Skeletal muscle tissue (tissue), 4 donors: ENCODE measurements around the gene CACNB3. TPM values are rescaled to one million over a fixed set of nuclear protein-coding genes. Genes with fewer than 3 reads are reported as not detected.
"Not testable (repeated sequence)": the region's sequence is repeated elsewhere in the genome, so short reads cannot be mapped to it uniquely, and the experiment has no call there.

Experiments used
- H3K27ac ChIP-seq: one replicate; pipeline ENCODE4 v1.7.0; 2013; ENCODE audit warnings: mild to moderate bottlenecking, low read depth, low read length, inconsistent platforms
- H3K27me3 ChIP-seq, 3 donors: one replicate each; pipeline ENCODE4 v1.7.0; 2013; ENCODE audit warnings: low read length in 3 of 3; ENCODE audit not compliant: control insufficient read depth in 3 of 3, insufficient read depth in 3 of 3
- H3K36me3 ChIP-seq, 3 donors: one replicate each; pipeline ENCODE4 v1.7.0; 2013; ENCODE audit warnings: low read length in 3 of 3; ENCODE audit not compliant: control insufficient read depth in 3 of 3, insufficient read depth in 3 of 3
- H3K4me1 ChIP-seq, 3 donors: one replicate each; pipeline ENCODE4 v1.7.0; 2013; ENCODE audit warnings: low read length in 3 of 3, mild to moderate bottlenecking in 3 of 3; ENCODE audit not compliant: control insufficient read depth in 3 of 3, insufficient read depth in 3 of 3
- H3K4me3 ChIP-seq, 3 donors: one replicate each; pipeline ENCODE4 v1.7.0; 2013; ENCODE audit warnings: low read length in 3 of 3
- H3K9ac ChIP-seq, 3 donors: one replicate each; pipeline ENCODE4 v1.7.0; 2013; ENCODE audit warnings: low read length in 3 of 3, mild to moderate bottlenecking in 3 of 3, moderate library complexity in 2 of 3, low read depth in 1 of 3
- H3K9me3 ChIP-seq, 3 donors: one replicate each; pipeline ENCODE4 v1.7.0; 2013; ENCODE audit warnings: low read length in 3 of 3; ENCODE audit not compliant: control insufficient read depth in 3 of 3
- total RNA-seq: library from RNA; depleted of rRNA; stranded (reverse); fragments of >200 nt; gene quantifications from one replicate; pipeline ENCODE4 v1.2.3, GENCODE V29; 2014
- donor health status: Osteomylitis.

Gene CACNB3
- total RNA-seq, 1 donor from 2014 or later, result 4.2 TPM

- H3K9ac ChIP-seq, result peak overlapping the region; percentile 60 to 83 (median 61)
- H3K4me3 ChIP-seq, result peak overlapping the region; percentile 76 to 85 (median 82)
- H3K9me3 ChIP-seq, result no peaks in the 10 kb centered on the region
- no peaks in the 10 kb centered on the region for H3K27me3 ChIP-seq
- peak overlapping the region; percentile 76 for H3K27ac ChIP-seq
- peaks cover 0 to 6% (median 0%) of the 10 kb centered on the region in 3 donors for H3K36me3 ChIP-seq
- peaks cover 15 to 26% (median 16%) of the 10 kb centered on the region in 3 donors for H3K4me1 ChIP-seq
Observed at GRCh38 chr12:48852734-48853688, 34.7 kb downstream of the CACNB3 start.

DNA sequence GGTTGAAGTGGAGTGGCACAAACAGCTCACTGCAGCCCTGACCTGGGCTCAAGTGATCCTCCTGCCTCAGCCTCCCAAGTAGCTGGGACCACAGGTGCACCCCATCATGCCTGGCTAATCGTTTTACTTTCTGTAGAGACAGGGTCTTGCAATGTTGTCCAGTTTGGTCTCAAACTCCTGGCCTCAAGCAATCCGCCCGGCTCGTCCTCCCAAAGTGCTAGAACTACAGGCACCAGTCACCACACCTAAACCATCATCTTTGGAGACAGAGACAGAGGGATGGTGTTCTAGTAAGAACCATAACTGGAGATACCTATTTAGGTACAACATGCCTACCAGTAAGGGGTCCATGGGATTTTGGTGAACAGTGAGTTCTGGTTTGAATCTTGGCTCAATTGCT, 36.2 kb downstream of the CACNB3 start:
- Histone ChIP-seq H3K27me3 (no peaks in the 10 kb centered on the region), H3K9ac (no peak overlapping the region), H3K4me1 (peaks cover 15 to 26% (median 16%) of the 10 kb centered on the region in 3 donors), H3K9me3 (no peaks in the 10 kb centered on the region), H3K4me3 (no peak overlapping the region), H3K36me3 (peaks cover 0 to 6% (median 0%) of the 10 kb centered on the region in 3 donors), H3K27ac (no peak overlapping the region)

DNA sequence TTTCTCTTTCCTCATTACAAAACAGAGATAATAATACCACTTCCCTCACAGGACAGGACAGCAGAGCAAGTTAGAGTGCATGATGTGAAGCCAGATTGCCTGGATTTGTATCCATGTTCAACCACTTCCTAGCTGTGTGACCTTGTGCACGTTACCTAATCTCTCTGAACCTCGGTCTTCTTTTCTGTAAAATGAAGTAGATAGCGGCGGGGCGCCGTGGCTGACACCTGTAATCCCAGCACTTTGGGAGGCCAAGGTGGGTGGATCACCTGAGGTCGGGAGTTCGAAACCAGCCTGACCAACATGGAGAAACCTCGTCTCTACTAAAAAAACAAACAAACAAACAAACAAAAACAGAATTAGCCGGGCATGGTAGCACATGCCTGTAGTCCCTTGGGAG, 36.6 kb downstream of the CACNB3 start:
- not testable (repeated sequence) for H3K9me3 ChIP-seq, H3K27ac ChIP-seq, H3K9ac ChIP-seq, H3K27me3 ChIP-seq, H3K4me3 ChIP-seq, H3K36me3 ChIP-seq
- H3K4me1 ChIP-seq, result peaks cover 15 to 22% (median 16%) of the 10 kb centered on the region in 3 donors

DNA sequence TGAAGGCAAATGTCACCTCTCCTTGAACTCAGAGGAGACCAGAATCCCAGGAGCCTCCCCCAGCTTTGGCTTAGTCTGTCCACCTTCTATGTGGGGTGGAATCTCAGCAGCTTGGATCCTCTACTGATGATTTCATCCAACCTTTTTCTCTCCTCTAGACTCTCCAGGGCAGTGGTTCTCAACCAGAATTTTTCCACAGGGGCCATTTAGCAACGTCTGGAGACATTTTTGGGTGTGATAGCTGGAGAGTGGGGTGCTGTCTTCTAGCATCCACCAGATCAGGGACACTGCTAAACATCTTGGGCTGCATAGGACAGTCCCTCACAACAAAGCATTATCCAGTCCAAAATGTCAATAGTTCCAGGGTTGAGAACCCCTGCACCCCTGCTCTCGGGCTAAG, 38.1 kb downstream of the CACNB3 start:
- Histone ChIP-seq H3K36me3 (no peaks in the 10 kb centered on the region), H3K4me1 (peaks cover 8 to 9% (median 9%) of the 10 kb centered on the region in 3 donors), H3K4me3 (no peak overlapping the region), H3K9ac (no peak overlapping the region), H3K27me3 (no peaks in the 10 kb centered on the region), H3K27ac (no peak overlapping the region), H3K9me3 (no peaks in the 10 kb centered on the region)

DNA sequence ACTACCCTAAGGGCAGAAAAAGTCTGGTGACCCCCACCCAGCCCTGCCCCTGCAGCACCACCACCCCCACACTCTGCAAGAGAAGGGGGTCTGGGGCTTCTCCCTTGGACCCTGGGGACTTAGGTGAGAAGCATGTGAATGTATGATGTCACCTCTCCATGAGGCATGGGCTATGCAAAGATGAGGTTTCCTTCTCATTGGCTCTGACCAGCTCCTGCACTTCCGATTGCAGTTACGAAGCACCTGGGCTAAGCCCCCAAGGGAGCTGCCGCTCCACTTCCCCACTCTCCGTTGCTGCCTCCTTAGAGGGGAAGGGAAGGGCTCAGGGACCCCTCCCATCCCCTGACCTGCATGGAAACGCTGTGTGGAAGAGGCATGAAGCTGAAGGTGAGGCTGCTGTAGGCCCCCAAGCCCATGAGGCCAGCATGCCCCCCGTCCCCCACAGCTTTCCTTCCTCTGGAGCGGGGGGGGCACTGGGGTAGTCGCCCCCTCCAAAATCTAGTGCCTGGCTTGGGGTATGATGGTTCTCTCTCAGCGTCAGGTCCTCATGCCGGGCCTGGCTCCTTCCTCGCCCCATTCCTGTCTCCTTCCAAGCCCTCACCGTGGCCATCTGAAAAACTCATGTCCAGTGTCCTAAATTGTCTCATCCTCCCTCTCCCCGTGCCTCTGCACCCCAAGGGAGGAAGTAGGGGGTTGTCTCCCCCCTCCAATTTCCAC, 39.1 kb downstream of the CACNB3 start:
- H3K9ac ChIP-seq, result no peak overlapping the region
- H3K27ac ChIP-seq, result no peak overlapping the region
- peaks cover under 1 to 7% (median 4%) of the 10 kb centered on the region in 3 donors for H3K27me3 ChIP-seq
- H3K4me3 ChIP-seq, result no peak overlapping the region
- peaks cover 6 to 8% (median 6%) of the 10 kb centered on the region in 3 donors for H3K4me1 ChIP-seq
- no peaks in the 10 kb centered on the region for H3K9me3 ChIP-seq
- no peaks in the 10 kb centered on the region for H3K36me3 ChIP-seq

- Histone ChIP-seq H3K4me3 (no peak overlapping the region), H3K9me3 (no peaks in the 10 kb centered on the region), H3K27ac (no peak overlapping the region), H3K4me1 (peaks cover under 1 to 2% (median under 1%) of the 10 kb centered on the region in 3 donors), H3K9ac (no peak overlapping the region), H3K27me3 (peaks cover 6 to 13% (median 7%) of the 10 kb centered on the region in 3 donors), H3K36me3 (no peaks in the 10 kb centered on the region)
Observed at GRCh38 chr12:48858043-48858442, 39.7 kb downstream of the CACNB3 start.

GRCh38 chr12:48859607-48860006, 41.3 kb downstream of the CACNB3 start:
- H3K9ac ChIP-seq, result no peak overlapping the region
- peaks cover 12 to 27% (median 17%) of the 10 kb centered on the region in 3 donors for H3K27me3 ChIP-seq
- no peak overlapping the region for H3K27ac ChIP-seq
- H3K9me3 ChIP-seq, result no peaks in the 10 kb centered on the region
- H3K4me3 ChIP-seq, result no peak overlapping the region
- no peaks in the 10 kb centered on the region for H3K36me3 ChIP-seq
- H3K4me1 ChIP-seq, result peaks cover 0 to under 1% (median 0%) of the 10 kb centered on the region in 3 donors

GRCh38 chr12:48860236-48860635, 41.9 kb downstream of the CACNB3 start:
- not testable (repeated sequence) for H3K27ac ChIP-seq, H3K4me3 ChIP-seq, H3K4me1 ChIP-seq, H3K9me3 ChIP-seq, H3K9ac ChIP-seq, H3K36me3 ChIP-seq
- H3K27me3 ChIP-seq, result peaks cover 18 to 33% (median 23%) of the 10 kb centered on the region in 3 donors

- peaks cover 20 to 35% (median 27%) of the 10 kb centered on the region in 3 donors for H3K27me3 ChIP-seq
- H3K36me3 ChIP-seq, result no peaks in the 10 kb centered on the region
- H3K9ac ChIP-seq, result no peak overlapping the region
- no peaks in the 10 kb centered on the region for H3K9me3 ChIP-seq
- no peak overlapping the region for H3K27ac ChIP-seq
- no peak overlapping the region for H3K4me3 ChIP-seq
- peaks cover 8 to 11% (median 9%) of the 10 kb centered on the region in 3 donors for H3K4me1 ChIP-seq
Observed at GRCh38 chr12:48861111-48861510, 42.8 kb downstream of the CACNB3 start.

DNA sequence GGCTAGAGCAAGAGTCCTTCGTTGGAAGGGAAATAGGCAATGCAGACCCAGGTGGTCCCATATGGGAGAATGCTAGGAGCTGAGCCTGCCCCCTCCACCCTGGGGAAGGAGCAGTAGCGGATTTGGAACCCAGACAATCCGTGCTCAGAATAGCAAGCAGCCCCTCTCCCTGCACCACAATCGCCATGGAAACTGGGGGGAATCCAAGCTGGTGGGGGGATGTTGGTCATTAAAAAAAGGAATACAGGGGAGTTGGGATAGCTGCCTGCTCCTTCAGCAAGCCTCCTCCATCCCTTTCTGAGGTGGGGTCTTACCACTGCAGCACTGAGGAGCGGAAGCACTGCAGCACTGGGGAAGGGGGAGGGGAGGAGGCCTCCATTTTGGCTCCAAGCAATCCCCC, 44.5 kb downstream of the CACNB3 start:
- Histone ChIP-seq H3K9ac (no peak overlapping the region), H3K36me3 (no peaks in the 10 kb centered on the region), H3K4me3 (no peak overlapping the region), H3K9me3 (no peaks in the 10 kb centered on the region), H3K27me3 (peaks cover 20 to 35% (median 27%) of the 10 kb centered on the region in 3 donors), H3K27ac (no peak overlapping the region), H3K4me1 (peaks cover 8 to 11% (median 9%) of the 10 kb centered on the region in 3 donors)
